Measurements from ENCODE around the gene CDK14. TPM values are rescaled to one million over a fixed set of nuclear protein-coding genes. Genes with fewer than 3 reads are reported as not detected.
A peak's percentile ranks its signal among the peaks of the same experiment; 100 is the strongest.

CDK14 gene
- total and polyA plus RNA-seq, 4 donors: 60.9 to 126 (median 82.9) TPM

DNA sequence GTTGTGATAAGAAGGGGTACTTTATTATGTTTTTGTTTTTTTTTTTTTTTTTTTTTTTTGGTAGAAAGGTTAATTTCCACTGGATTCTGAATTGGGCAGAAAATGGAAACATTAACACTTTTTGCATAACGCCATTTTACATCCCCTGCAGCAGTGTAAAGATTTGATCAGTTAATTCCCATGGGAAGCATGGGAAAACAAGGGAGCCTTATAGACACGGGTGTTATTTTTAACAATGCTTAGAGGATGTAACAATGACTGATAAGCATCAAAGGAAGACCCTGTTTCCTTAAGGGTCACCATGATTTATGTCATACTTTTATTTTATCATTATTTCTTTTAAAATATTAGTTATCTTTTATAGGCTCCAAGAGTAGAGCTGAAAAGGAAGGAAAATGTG, 140.2 kb downstream of the CDK14 start:
- H3K27ac ChIP-seq (ENCODE audit: low read depth, low read length): no peak overlapping the region
- H3K9me3 ChIP-seq (ENCODE audit: control insufficient read depth, insufficient read depth, low read length): peaks cover 2% of the 10 kb centered on the region
- no peaks in the 10 kb centered on the region for H3K4me1 ChIP-seq (ENCODE audit: control insufficient read depth, insufficient read depth, low read length)
- peaks cover 9% of the 10 kb centered on the region for H3K36me3 ChIP-seq (ENCODE audit: control insufficient read depth, insufficient read depth, low read length)
- no peak for DNase-seq (ENCODE audit: low read depth in 4 of 6, low spot score in 6 of 6)
- H3K4me3 ChIP-seq (ENCODE audit: low read depth, low read length): no peak overlapping the region
- WGBS (ENCODE audit: insufficient coverage): no CpG with 5 or more reads among the region's 2 CpGs
- no peaks in the 10 kb centered on the region for H3K27me3 ChIP-seq (ENCODE audit: control insufficient read depth, insufficient read depth, low read length)

DNA sequence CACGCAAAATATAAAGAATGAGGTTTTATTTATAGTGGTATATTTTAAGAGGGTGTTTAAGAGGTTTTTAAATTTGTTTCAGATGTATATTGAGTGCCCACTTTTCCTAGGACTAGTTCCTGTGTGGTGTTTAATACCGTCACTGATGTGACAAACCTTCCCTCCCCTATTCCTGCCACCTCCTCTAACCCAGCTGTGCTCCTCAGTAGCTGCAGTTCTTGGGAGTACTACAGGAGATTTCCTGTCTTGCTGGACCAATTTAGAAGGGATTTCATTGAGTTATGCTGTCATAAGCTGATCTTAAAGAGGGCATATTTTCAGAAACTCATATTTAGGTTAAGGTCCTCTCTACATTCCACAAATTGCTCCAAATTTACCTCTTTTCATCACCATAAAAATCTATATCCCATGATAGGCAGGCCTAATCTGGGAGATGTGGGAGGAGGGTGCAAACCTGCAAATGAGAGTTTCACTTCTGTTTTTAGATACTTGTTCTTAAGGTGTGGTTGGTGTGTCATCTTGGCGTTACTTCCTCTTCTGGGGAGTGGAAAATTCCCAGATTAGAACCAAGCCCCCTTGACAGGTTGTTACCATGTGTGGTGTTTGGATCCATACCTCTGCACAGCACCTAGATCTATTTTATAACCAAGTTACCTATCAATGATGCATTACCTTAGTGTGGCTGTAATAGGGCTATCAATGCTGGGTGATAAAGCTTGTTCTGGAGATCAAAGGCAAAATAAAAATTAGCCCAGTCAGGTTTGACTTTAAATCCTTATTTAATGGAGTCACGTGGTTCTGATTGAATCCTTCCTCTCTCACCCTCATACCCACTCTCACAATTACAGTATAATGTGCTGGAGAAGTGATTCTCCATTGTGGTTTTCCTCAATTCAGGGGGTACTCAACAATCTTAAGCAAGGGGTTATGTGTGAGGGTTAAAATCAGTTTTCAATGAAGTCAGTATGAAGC, 141.1 kb downstream of the CDK14 start:
- DNase-seq (ENCODE audit: low read depth in 4 of 6, low spot score in 6 of 6): no peak
- WGBS (ENCODE audit: insufficient coverage): no CpG with 5 or more reads among the region's 4 CpGs
- Histone ChIP-seq H3K27me3 (ENCODE audit: control insufficient read depth, insufficient read depth, low read length) (no peaks in the 10 kb centered on the region), H3K36me3 (ENCODE audit: control insufficient read depth, insufficient read depth, low read length) (peaks cover 9% of the 10 kb centered on the region), H3K4me1 (ENCODE audit: control insufficient read depth, insufficient read depth, low read length) (no peaks in the 10 kb centered on the region), H3K27ac (ENCODE audit: low read depth, low read length) (no peak overlapping the region), H3K9me3 (ENCODE audit: control insufficient read depth, insufficient read depth, low read length) (no peaks in the 10 kb centered on the region), H3K4me3 (ENCODE audit: low read depth, low read length) (no peak overlapping the region)

DNA sequence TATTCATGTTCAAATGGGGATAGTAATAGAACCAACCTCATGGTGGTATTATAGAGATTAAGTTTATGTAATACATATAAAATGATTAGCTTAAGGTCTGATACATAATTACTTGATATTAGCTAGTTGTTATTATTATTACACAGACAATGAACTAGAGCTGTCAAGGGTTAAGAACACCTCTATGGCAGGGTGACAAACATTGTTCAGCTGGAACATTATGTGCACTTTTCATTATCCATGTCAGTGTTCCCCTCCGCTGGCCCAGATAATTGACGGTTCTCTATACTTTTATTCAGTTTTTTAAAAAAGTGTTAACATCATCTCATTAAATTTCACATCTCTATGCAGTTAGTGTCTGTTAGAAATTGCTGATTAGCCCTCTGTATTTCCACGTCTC, 142.1 kb downstream of the CDK14 start:
- Histone ChIP-seq H3K9me3 (ENCODE audit: control insufficient read depth, insufficient read depth, low read length) (no peaks in the 10 kb centered on the region), H3K36me3 (ENCODE audit: control insufficient read depth, insufficient read depth, low read length) (peaks cover 9% of the 10 kb centered on the region), H3K4me3 (ENCODE audit: low read depth, low read length) (no peak overlapping the region), H3K27ac (ENCODE audit: low read depth, low read length) (no peak overlapping the region), H3K27me3 (ENCODE audit: control insufficient read depth, insufficient read depth, low read length) (no peaks in the 10 kb centered on the region), H3K4me1 (ENCODE audit: control insufficient read depth, insufficient read depth, low read length) (no peaks in the 10 kb centered on the region)
- no peak for DNase-seq (ENCODE audit: low read depth in 4 of 6, low spot score in 6 of 6)
- WGBS (ENCODE audit: insufficient coverage): no CpG with 5 or more reads among the region's 3 CpGs

DNA sequence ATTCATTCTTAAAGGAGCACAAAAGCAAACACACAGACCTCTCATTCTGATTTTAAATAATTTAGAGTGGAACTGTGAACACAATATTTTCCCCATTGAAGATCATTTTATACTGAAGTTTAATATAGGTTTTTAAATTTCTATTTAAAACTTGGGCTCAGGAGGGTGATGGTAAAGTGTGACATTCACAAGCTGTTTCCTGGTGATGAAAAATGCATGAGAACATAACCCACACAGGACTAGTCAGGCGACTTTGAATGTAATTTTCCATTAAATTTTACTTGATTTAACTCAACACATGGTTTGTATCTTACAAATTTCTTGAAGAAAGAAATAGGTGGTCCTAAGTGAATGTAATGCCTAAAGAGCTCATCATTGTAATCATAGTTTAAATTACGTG, 143.6 kb downstream of the CDK14 start:
- Histone ChIP-seq H3K4me1 (ENCODE audit: control insufficient read depth, insufficient read depth, low read length) (no peaks in the 10 kb centered on the region), H3K4me3 (ENCODE audit: low read depth, low read length) (no peak overlapping the region), H3K36me3 (ENCODE audit: control insufficient read depth, insufficient read depth, low read length) (peaks cover 9% of the 10 kb centered on the region), H3K9me3 (ENCODE audit: control insufficient read depth, insufficient read depth, low read length) (no peaks in the 10 kb centered on the region), H3K27ac (ENCODE audit: low read depth, low read length) (no peak overlapping the region), H3K27me3 (ENCODE audit: control insufficient read depth, insufficient read depth, low read length) (no peaks in the 10 kb centered on the region)
- peak in 1 of 6 donors; percentile 51 for DNase-seq (ENCODE audit: low read depth in 4 of 6, low spot score in 6 of 6)
- WGBS (ENCODE audit: insufficient coverage): no CpG with 5 or more reads among the region's 2 CpGs

DNA sequence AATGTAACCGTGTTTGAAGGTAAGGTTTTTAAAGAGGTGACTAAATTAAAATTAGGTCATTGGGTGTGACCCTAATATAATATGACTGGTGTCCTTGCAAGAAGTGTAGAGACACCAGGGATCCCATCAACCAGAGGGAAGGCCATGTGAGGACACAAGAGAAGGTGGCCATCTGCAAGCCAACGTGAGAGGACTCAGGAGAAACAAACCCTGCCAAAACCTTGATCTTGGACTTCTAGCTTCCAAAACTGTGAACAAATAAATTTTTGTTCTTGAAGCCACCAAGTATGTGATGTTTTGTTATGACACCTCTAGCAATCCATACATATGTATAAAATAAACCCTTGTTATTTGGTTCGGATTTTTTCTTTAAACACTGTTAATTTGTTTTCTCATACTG, 144.3 kb downstream of the CDK14 start:
- Histone ChIP-seq H3K4me3 (ENCODE audit: low read depth, low read length) (no peak overlapping the region), H3K36me3 (ENCODE audit: control insufficient read depth, insufficient read depth, low read length) (peaks cover 5% of the 10 kb centered on the region), H3K4me1 (ENCODE audit: control insufficient read depth, insufficient read depth, low read length) (no peaks in the 10 kb centered on the region), H3K9me3 (ENCODE audit: control insufficient read depth, insufficient read depth, low read length) (no peaks in the 10 kb centered on the region), H3K27ac (ENCODE audit: low read depth, low read length) (no peak overlapping the region), H3K27me3 (ENCODE audit: control insufficient read depth, insufficient read depth, low read length) (no peaks in the 10 kb centered on the region)
- no peak for DNase-seq (ENCODE audit: low read depth in 4 of 6, low spot score in 6 of 6)
- no CpG with 5 or more reads among the region's 3 CpGs for WGBS (ENCODE audit: insufficient coverage)

DNA sequence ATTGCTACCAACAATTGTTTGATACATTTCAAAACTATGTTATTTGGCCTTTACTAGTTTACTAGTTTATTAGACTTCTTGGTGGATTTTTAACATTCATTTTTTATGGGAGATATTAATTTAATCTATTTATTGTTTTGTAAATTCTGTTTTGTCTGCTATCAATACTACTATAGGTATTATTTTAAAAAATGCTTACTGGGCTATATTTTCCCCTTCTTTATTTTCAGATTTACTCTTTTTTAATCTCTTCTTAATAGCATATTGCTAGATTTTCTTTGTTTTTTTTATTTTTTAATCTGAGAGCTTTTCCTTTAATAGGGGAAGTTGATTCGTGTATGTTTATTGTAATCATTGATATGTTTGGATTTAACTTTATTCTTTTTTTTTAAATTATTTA, 147.5 kb downstream of the CDK14 start:
- no CpG with 5 or more reads among the region's 1 CpG for WGBS (ENCODE audit: insufficient coverage)
- H3K27ac ChIP-seq (ENCODE audit: low read depth, low read length): no peak overlapping the region
- no peaks in the 10 kb centered on the region for H3K9me3 ChIP-seq (ENCODE audit: control insufficient read depth, insufficient read depth, low read length)
- no peak overlapping the region for H3K4me3 ChIP-seq (ENCODE audit: low read depth, low read length)
- H3K27me3 ChIP-seq (ENCODE audit: control insufficient read depth, insufficient read depth, low read length): no peaks in the 10 kb centered on the region
- no peak for DNase-seq (ENCODE audit: low read depth in 4 of 6, low spot score in 6 of 6)
- H3K36me3 ChIP-seq (ENCODE audit: control insufficient read depth, insufficient read depth, low read length): no peaks in the 10 kb centered on the region
- H3K4me1 ChIP-seq (ENCODE audit: control insufficient read depth, insufficient read depth, low read length): no peaks in the 10 kb centered on the region

DNA sequence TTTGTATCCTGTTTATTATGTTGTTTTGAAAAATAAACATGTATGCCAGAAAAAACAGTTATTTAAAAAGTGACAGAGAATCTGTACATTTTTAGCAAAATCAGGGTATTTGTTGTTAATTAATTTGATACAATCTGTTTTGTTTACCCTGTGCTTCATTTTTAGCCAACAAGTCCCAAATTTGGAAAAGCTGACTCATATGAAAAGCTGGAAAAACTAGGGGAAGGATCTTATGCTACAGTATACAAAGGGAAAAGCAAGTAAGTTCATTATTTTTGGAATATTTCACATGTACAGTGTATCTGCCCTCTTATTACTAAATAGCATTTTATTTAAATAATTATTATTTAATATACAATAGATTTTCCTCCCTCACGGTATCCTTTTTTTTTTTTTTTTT, 151.4 kb downstream of the CDK14 start:
- H3K4me3 ChIP-seq (ENCODE audit: low read depth, low read length): no peak overlapping the region
- WGBS (ENCODE audit: insufficient coverage): no CpG with 5 or more reads among the region's 1 CpG
- no peak overlapping the region for H3K27ac ChIP-seq (ENCODE audit: low read depth, low read length)

DNA sequence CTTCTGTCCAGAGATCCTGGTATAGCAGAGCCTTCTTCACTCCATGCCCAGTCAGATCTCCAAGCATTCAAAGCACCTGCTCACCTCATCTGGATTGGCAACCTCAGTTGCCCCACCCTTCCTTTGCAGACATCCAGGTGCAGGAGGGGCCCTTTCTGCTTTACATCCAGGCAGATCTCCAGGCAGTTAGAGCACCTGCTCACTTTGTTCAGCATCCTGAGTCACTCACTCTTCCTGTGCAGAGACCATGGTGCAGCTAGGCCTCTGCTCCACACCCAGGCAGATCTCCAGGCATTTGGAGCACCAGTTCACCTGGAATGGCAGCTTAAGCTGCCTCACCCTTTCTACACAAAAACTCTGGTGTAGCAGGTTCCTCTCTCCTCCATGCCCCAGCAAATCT, 153.1 kb downstream of the CDK14 start:
- Histone ChIP-seq H3K4me1 (ENCODE audit: control insufficient read depth, insufficient read depth, low read length) (no peaks in the 10 kb centered on the region), H3K27ac (ENCODE audit: low read depth, low read length) (no peak overlapping the region), H3K9me3 (ENCODE audit: control insufficient read depth, insufficient read depth, low read length) (no peaks in the 10 kb centered on the region)

More for the DNA sequence above, 151.4 kb downstream of the CDK14 start:
- Histone ChIP-seq H3K27me3 (ENCODE audit: control insufficient read depth, insufficient read depth, low read length) (no peaks in the 10 kb centered on the region), H3K4me1 (ENCODE audit: control insufficient read depth, insufficient read depth, low read length) (no peaks in the 10 kb centered on the region), H3K36me3 (ENCODE audit: control insufficient read depth, insufficient read depth, low read length) (no peaks in the 10 kb centered on the region), H3K9me3 (ENCODE audit: control insufficient read depth, insufficient read depth, low read length) (no peaks in the 10 kb centered on the region)
- DNase-seq (ENCODE audit: low read depth in 4 of 6, low spot score in 6 of 6): no peak

DNA sequence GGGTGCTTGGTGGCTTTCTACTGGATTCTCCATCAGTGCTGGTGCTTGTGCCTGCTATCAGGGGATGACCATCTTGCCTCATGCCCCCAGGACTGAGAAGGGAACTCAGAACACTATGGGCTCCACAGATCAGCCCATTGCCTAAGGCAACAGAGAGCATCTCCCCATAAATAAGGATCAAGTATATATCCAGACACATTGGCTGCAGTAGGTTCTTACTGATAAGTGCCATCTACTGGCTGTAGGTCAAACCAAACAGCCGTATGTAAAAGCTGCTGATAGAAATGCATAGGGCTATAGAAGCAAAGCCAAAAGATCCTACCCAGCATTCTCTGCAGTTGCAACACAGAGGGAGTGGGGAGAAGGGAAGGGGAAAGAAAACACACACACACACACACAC, 153.7 kb downstream of the CDK14 start:
- H3K36me3 ChIP-seq (ENCODE audit: control insufficient read depth, insufficient read depth, low read length): no peaks in the 10 kb centered on the region
- H3K9me3 ChIP-seq (ENCODE audit: control insufficient read depth, insufficient read depth, low read length): no peaks in the 10 kb centered on the region

More for the DNA sequence above, 153.1 kb downstream of the CDK14 start:
- H3K4me3 ChIP-seq (ENCODE audit: low read depth, low read length): no peak overlapping the region
- no peaks in the 10 kb centered on the region for H3K36me3 ChIP-seq (ENCODE audit: control insufficient read depth, insufficient read depth, low read length)
- H3K27me3 ChIP-seq (ENCODE audit: control insufficient read depth, insufficient read depth, low read length): no peaks in the 10 kb centered on the region
- no peak for DNase-seq (ENCODE audit: low read depth in 4 of 6, low spot score in 6 of 6)

DNA sequence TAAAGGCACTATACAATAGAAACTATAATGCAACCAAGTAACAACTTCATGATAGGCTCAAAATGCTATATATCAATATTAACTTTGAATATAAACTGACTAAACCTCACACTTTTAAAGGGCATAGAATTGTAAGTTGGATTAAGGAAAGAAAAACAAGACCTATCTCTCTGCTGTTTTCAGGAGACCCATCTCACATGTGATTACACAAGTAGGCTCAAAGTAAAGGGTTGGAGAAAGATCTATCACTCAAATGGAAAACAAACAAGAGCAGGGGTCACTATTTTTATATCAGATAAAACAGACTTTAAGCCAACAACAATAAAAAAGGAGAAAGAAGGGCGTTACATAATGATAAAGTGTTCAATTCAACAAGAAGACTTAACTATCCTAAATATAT, 155.5 kb downstream of the CDK14 start:
- H3K36me3 ChIP-seq (ENCODE audit: control insufficient read depth, insufficient read depth, low read length): no peaks in the 10 kb centered on the region
- no peaks in the 10 kb centered on the region for H3K9me3 ChIP-seq (ENCODE audit: control insufficient read depth, insufficient read depth, low read length)
- H3K27ac ChIP-seq (ENCODE audit: low read depth, low read length): no peak overlapping the region
- no peak overlapping the region for H3K4me3 ChIP-seq (ENCODE audit: low read depth, low read length)
- H3K27me3 ChIP-seq (ENCODE audit: control insufficient read depth, insufficient read depth, low read length): no peaks in the 10 kb centered on the region
- no peak for DNase-seq (ENCODE audit: low read depth in 4 of 6, low spot score in 6 of 6)
- no CpG with 5 or more reads among the region's 1 CpG for WGBS (ENCODE audit: insufficient coverage)
- H3K4me1 ChIP-seq (ENCODE audit: control insufficient read depth, insufficient read depth, low read length): no peaks in the 10 kb centered on the region

More for the DNA sequence above, 153.7 kb downstream of the CDK14 start:
- H3K27ac ChIP-seq (ENCODE audit: low read depth, low read length): no peak overlapping the region
- peak in 1 of 6 donors; percentile 62 for DNase-seq (ENCODE audit: low read depth in 4 of 6, low spot score in 6 of 6)
- no peaks in the 10 kb centered on the region for H3K4me1 ChIP-seq (ENCODE audit: control insufficient read depth, insufficient read depth, low read length)
- H3K4me3 ChIP-seq (ENCODE audit: low read depth, low read length): no peak overlapping the region
- H3K27me3 ChIP-seq (ENCODE audit: control insufficient read depth, insufficient read depth, low read length): no peaks in the 10 kb centered on the region
- no CpG with 5 or more reads among the region's 1 CpG for WGBS (ENCODE audit: insufficient coverage)
